Activated CD4-positive, alpha-beta T cell treated with anti-CD3 and anti-CD28 coated beads, Interleukin-10, Interleukin-2, amounts not matched to agents 100 ng/mL and 50 ng/mL, durations not matched to agents 16 hours and 8 hours (primary cell): ENCODE measurements around the gene TPR.
"Not testable (repeated sequence)": the region's sequence is repeated elsewhere in the genome, so short reads cannot be mapped to it uniquely, and the experiment has no call there.

Experiments used
- DNase-seq: peaks from one replicate; pipeline ENCODE4 v3.0.0-alpha.2; 2020

TPR gene

GRCh38 chr1:186375152-186375928, at the start of gene TPR, which contains the start of gene ODR4:
Gene TPR (minus strand): TSS chr1:186375253. CDS start chr1:186375028, 225 bp downstream.
Gene ODR4 (plus strand): TSS chr1:186375838. CDS start chr1:186379786, 3,948 bp downstream.
- DNase-seq: peak; percentile 98

DNA sequence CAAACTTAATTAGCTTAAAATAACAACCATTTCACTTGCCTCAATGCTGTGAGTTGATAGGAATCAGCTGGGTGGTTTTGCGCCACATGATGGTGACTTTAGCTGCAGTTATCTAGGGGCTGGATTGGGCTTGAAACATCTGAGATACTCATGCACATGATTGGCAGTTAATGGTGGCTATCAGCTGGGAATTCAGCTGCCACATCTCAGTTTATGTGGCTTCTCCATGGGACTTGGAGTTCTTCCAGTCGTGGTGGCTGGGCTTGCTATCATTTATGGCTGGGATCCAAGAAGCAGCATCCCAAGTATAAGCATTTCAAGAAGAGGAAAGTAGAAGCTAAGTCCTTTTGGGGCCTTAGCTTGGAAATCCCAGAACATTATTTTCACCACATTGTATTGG, 49.5 kb upstream of the TPR start:
- no peak for DNase-seq

- DNase-seq: no peak
These were observed 46.4 kb upstream of the TPR start for GRCh38 chr1:186421446-186421845.

DNA sequence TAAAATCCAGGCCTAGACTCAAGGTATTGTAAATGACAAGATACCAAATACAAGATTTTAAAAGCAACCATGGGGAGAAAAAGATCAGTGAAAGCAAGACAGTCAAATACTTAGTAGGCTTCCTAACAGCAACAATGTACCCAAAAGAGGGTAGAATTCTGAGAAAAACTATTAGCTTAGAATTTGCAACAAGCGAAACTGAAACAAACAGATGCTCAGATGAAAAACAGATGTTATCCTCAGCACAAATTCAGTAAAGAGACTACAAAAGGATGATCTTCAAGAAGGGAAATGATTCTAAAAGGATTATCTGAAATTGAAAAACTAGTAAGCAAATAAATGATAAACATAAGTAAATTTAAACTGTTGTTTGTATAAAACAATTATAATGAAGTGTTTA, 45.9 kb upstream of the TPR start:
- DNase-seq: peak; percentile 40

DNA sequence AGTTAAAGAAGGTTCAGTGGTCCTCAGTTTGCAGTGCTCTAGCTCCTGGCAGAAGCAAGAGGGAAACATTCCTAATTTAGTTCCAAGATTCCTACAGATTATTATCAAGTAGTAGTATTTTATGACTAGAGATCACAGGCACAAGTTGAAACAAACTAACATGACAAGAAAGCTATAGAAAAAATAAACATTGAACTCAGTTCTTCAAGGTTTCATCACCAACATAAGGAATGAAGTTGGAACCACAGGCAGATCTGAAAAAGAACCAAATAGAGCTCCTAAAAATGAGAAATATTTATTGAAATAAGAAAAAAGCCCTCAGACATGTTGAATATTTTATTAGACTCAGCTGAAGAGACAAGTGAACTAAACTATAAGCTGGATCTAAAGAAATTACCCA, 45.3 kb upstream of the TPR start:
- DNase-seq: no peak

GRCh38 chr1:186418503-186418902, 43.5 kb upstream of the TPR start:
- DNase-seq: no peak

DNA sequence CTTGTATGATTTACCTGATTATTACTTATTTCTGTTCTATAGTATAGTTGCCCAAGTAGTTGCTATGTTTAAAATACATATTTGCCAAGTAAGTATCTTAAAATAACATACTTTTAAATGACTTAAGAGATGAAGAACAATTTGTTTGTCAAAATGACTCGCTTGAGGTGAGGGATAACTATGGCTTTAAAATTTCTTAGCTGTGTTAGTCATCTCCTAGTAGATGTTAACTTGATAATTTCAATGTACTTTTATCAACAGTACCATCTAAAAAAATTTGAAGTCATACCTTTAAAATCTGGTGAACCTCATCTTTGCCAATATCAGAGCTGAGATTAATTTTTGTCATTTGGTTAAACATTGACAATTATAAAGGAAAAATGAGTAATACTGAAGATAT, 38.3 kb upstream of the TPR start:
- no peak for DNase-seq

- DNase-seq: no peak
These were observed 34.0 kb upstream of the TPR start for GRCh38 chr1:186409091-186409490.

DNA sequence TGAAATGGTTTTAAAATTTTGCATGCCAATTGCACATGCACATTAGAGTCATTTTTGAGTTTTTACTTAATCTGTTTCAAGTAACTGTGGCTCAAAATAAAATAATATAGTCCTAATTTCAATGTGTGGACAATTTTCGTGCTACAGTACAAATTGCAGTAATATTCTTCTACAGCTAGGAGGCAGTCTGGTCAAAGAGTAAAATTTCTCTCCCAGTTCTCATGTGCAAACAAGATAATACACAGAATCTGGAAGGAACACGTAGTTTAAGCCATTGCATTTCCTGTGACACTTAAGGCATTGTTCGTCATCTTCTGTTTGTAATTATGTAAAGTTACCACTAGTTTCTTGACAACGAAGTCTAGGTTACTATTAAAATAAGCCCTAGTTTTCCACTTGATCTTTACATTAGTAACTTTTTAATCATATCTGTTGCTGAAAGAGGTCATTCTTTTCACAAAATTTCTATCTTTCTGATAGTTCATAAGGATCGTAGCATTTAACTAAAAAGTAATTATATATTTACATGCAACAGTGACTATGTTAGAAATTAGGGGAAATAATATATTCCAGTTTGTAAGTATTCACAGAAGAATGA, 29.5 kb upstream of the TPR start:
- peak; percentile 69 for DNase-seq

- no peak for DNase-seq
These were observed 28.6 kb upstream of the TPR start for GRCh38 chr1:186403632-186404031.

DNA sequence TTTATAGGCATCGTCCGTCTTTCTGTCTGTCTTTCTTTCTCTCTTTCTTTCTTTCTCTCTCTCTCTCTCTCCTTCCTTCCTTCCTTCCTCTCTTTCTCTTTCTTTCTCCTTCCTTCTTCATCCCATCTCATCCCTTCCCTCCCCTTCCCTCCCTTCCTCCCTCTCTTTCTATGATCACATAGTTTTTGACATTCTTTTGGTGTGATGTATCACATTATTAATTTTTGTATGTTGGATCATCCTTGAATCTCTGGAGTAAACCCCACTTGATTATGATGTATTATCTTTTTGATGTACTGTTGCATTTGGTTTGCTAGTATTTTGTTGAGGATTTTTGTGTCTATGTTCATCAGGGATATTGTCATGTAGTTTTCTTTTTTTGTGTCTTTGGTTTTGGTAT, 26.4 kb upstream of the TPR start:
- not testable (repeated sequence) for DNase-seq

- not testable (repeated sequence) for DNase-seq
These were observed 17.7 kb upstream of the TPR start for GRCh38 chr1:186392711-186393110.

- DNase-seq: no peak
These were observed 16.8 kb upstream of the TPR start for GRCh38 chr1:186391841-186392240.

DNA sequence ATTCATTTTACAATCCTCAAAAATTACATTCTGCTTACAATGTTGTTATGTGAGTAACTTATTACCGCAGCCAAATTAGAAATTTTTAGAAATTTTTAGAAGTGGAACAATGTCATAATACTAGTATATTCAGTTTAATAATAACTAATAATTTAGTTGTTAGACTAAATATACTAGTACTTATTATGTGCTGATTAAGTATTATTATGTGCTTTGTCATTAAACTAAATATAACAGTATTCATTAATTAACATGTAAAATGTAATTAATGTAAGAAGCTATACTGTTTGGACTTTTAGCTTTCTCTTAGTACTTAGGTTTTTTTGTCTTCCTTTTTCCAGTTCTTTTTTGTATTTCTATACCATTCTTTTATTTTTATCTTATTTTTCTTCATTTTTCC, 15.9 kb upstream of the TPR start:
- no peak for DNase-seq

- DNase-seq: no peak
These were observed 11.8 kb upstream of the TPR start for GRCh38 chr1:186386725-186387383.

DNA sequence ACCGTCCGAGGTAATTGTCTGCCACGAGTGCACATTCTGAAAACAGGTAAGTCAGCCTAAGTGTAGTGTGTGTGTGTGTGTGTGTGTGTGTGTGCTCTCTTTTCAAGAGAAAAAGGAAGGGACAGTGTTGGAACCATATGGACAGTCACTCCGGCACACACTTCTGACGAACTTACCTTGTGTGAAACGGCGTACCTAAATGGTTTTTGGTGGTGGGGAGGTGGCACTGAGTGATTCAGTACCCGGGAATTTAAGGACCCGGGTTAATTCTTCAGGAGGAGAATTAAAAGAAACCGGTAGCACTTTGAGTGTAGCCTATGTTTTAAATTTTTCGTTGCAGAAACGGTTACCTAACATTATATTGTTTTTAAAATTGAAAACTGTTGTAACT, 871 bp upstream of the TPR start:
- no peak for DNase-seq

DNA sequence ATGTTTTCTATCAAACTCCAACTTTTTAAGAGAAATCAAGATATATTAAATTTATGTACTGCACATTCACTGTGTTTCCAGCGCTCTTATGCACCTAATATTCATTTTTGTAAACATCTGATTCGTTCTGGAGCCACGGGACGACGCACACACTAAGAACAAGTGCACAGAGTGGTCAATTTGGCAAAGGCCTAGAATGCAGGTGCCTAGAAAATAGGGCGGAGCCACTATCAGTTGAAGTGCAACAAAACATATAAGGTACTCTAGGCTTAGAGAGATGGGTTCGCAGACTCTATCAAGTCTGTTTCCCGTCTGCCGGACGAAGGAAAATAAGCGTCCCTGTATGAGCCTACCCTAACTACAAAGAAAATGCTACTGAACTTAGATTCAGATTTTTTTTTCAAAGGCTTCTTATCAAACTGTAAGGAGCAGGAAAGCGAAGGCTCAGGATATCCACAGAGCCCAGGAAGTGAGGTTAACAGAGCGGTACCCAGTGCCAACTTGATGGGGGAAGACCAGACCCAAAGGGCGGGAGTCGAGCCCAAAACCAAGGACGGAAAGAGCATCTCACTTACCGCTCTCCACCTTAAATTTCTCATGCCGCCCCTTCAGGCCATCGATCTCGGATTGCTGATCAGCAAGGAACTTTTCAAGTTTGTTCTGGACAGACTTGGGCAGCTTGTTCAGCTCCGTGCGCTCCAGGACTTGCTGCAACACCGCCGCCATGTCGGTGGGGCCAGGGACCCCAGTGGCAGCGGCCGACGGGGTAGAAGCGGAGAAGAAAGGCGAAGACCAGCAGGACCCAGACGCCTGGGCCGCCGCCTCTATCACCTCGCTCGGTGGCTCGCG, 526 bp downstream of the TPR start:
- DNase-seq: peak; percentile 67

DNA sequence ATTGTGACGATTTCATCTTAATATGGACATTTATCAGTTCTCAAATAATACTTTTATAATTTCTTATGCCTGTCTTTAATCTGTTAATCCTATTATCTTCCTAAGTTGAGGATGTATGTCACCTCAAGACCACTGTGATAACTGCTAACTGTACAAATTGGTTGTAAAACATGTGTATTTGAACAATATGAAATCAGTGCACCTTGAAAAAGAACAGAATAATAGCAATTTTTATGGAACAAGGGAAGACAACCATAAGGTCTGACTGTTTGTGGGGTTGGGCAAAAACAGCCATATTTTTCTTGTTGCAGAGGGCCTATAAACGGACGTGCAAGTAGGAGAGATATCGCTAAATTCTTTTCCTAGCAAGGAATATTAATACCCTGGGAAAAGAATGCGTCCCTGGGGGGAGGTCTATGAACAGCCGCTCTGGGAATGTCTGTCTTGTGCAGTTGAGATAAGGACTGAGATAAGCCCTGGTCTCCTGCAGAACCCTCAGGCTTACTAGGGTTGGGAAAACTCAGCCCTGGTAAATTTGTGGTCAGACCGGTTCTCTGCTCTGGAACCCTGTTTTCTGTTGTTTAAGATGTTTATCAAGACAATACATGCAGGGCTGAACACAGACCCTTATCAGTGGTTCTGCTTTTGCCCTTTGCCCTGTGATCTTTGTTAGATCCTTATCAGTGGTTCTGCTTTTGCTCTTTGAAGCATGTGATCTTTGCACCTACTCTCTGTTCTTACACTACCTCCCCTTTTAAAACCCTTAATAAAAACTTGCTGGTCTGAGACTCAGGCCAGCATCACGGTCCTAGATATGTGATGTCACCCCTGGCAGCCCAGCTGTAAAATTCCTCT, 27.0 kb downstream of the TPR start:
- DNase-seq: not testable (repeated sequence)

DNA sequence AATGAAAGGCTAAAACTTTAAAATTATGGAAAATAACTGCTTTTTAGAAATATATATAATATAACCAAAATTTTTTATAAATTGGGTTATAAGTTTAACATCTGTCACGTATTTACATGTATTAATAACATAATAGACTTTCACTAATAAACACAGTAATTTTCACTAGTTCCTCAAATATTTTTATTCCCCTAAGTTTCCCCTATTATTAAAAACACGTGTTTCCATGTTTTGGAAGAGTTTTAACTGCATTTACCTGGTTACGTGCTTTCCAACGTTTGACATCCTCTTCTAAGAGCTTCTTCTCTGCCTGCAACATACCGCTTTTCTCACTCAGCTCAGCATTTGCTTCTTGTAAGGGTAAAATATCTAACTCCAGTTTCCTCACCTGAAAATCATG, 34.3 kb downstream of the TPR start:
- DNase-seq: no peak

GRCh38 chr1:186337554-186337953, 37.5 kb downstream of the TPR start:
- no peak for DNase-seq

DNA sequence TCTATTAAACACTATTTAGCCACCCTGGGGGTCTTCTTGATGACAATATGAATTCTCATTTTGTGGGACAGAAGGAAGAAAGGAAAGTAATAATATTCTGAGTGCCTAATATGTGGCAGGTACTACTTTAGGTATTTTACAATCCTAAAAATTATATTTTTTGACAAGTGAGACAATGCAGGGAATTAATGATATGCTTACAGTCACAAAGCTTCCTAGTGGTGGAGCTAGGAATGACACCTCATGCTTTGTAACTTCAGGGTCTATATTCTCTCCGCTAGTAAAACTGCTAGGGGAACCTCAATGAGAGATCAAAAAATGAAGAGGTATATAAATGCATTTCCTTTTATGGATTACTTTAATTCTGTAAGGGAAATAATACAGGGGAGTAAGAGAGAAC, 44.3 kb downstream of the TPR start:
- DNase-seq: no peak

GRCh38 chr1:186327331-186327730, 47.7 kb downstream of the TPR start:
- no peak for DNase-seq
